GM12865 (cell line): ENCODE data around the gene IL17C.

Experiments used
- DNase-seq: peaks from one replicate; pipeline ENCODE4 v3.0.0; 2010; ENCODE audit warnings: low read depth
- H3K4me3 ChIP-seq: 2 replicates; pipeline ENCODE4 v1.5.1; 2011; ENCODE audit warnings: mild to moderate bottlenecking, low read depth, low read length, control low read depth
- CTCF ChIP-seq: IDR thresholded peaks from 2 replicates; pipeline ENCODE4 v1.5.1; 2011; ENCODE audit warnings: low read length, control low read depth, low read depth, inconsistent platforms; ENCODE audit not compliant: insufficient read depth; ENCODE audit errors: missing control alignments

IL17C gene

GRCh38 chr16:88635671-88636319, 2.6 kb upstream of the IL17C start:
- no peak for TF ChIP-seq CTCF
- H3K4me3 ChIP-seq, result no peak overlapping the region
- no peak for DNase-seq

GRCh38 chr16:88636488-88637265, 1.7 kb upstream of the IL17C start:
- DNase-seq, result no peak
- TF ChIP-seq CTCF, result no peak
- no peak overlapping the region for H3K4me3 ChIP-seq

- H3K4me3 ChIP-seq, result no peak overlapping the region
- TF ChIP-seq CTCF, result no peak
- no peak for DNase-seq
Measured at GRCh38 chr16:88639231-88640038, 1.1 kb downstream of the IL17C start.

- no peak for DNase-seq
- H3K4me3 ChIP-seq, result no peak overlapping the region
- no peak for TF ChIP-seq CTCF
Measured at GRCh38 chr16:88640039-88640495, 1.7 kb downstream of the IL17C start.

GRCh38 chr16:88640498-88641247, 2.3 kb downstream of the IL17C start:
- DNase-seq, result no peak
- no peak for TF ChIP-seq CTCF
- H3K4me3 ChIP-seq, result no peak overlapping the region

- no peak for DNase-seq
- TF ChIP-seq CTCF, result no peak
- no peak overlapping the region for H3K4me3 ChIP-seq
Measured at GRCh38 chr16:88642881-88643643, 4.7 kb downstream of the IL17C start.
